GM18867 (cell line): ENCODE measurements around the gene KBTBD2.
A peak's percentile ranks its signal among the peaks of the same experiment; 100 is the strongest.
"Not testable (repeated sequence)": the region's sequence is repeated elsewhere in the genome, so short reads cannot be mapped to it uniquely, and the experiment has no call there.

Experiments
- ATAC-seq: cut with Tn5 transposase; IDR thresholded peaks from one replicate; pipeline ENCODE4 v1.9.1; 2021; ENCODE audit warnings: mild to moderate bottlenecking, moderate library complexity; ENCODE audit not compliant: unreplicated experiment

The KBTBD2 gene

GRCh38 chr7:32857063-32857462 lies 34.5 kb downstream of the KBTBD2 start:
- not testable (repeated sequence) for ATAC-seq

DNA sequence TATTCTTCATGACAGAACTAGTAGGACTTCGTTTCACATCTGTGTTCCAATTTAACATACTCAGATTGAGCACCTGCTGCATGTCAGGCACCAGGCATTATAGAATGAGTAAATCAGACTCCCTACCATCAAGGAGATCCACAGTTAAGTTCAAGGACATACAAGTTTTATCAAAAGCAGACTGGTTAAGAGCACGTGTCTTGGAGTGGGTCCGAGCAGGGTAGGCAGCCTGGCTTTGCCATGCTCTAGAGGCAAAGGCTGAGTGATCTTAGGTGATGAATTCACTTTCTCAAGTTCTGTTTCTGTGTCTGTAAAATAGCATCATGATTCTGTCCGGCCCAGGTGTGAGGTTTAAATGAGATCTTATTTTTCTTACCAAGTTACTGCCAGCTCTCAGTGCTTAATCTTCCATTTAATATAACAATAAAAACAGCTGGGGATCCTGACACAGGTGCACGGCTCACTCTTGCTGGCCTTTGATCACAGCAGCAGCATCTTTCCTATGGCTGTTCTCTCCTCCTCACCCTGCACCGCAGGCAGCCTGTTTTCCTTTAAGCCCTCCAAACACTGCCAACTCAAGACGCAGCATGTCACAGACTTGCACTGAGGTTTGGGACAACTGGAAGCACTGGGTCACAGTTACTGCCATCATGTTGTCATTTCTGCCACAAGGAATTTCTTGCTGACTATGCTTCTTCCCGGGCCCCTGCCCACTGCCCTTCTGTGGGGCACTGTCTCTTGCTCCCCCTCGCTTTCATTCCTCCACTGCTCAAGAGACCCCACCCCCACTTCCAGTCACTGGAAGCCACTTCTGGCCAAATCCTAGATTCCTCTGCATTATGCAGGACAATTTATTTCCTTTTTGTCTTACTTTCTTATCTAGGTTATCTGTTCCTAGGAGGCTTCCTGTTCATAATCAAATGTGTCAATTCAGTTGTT lies 35.5 kb downstream of the KBTBD2 start:
- ATAC-seq, result not testable (repeated sequence)

GRCh38 chr7:32850654-32851053 lies 40.9 kb downstream of the KBTBD2 start:
- not testable (repeated sequence) for ATAC-seq

DNA sequence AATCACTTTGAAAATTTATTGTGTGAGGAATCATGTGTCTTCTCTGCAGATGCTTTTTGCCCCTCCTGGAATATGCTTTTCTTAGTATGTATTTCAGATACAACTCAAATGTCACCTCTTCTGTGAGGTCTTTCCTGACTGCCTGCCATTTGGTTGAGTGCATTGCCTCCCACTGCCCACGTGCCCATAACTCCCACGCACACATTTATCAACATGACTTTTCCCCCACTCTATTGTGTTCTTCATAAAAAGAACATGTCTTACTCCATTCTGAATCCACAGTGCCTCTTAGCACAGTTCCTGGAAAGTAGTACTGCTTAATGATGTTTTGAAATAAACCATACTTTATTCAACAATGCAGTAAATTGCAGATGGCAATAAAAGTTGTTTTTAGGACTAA lies 42.9 kb downstream of the KBTBD2 start:
- ATAC-seq, result not testable (repeated sequence)

- ATAC-seq, result peak; percentile 100
Observed at GRCh38 chr7:32846630-32847225, 44.8 kb downstream of the KBTBD2 start.

- not testable (repeated sequence) for ATAC-seq
Observed at GRCh38 chr7:32844748-32845147, 46.8 kb downstream of the KBTBD2 start.

DNA sequence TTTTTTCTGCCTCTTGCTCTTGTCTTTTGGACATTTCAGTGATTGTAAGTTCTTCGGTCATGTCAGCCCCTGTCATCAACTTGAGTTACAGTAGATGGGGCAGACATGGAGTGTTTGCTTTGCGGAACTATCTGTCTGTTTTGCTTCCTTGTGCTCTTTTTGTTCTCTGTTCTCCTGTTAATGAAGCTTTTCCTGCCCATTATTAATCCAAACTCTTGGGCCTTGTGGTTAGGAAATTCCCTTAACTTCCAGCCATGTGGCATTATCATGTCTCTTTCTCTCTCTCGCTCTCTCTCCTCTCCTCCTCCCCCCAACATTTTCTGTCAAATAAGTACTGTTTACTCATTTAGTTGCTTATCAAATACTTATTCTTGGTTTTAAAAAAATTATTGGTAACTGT lies 47.8 kb downstream of the KBTBD2 start:
- not testable (repeated sequence) for ATAC-seq

DNA sequence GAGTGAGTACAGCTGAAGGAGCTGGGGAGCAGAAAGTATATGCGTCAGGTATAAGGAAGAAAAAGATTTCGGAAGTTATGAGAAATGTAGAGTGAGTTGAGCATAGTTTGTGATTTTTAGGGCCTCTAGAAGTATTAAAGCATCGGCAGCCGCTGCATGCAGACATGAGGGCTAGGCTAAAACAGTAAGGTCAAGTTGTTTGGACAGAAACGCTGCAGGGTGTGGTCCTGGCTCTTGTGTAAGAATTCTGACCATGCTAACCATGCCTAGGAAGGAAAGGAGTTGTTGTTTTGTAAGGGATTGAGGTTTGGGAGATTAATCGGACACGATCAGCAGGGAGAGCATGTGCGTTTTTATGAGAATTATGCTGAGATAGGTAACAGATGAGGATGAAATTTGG lies 51.7 kb downstream of the KBTBD2 start:
- ATAC-seq, result not testable (repeated sequence)

GRCh38 chr7:32828996-32829752 lies 62.4 kb downstream of the KBTBD2 start:
- ATAC-seq, result peak; percentile 87
